ENCODE results near the gene PLN. TPM values are rescaled to one million over a fixed set of nuclear protein-coding genes. Genes with fewer than 3 reads are reported as not detected.

Gene PLN
- polyA plus RNA-seq, 3 donors, result 0.28 TPM; not detected in 2

GRCh38 chr6:118577972-118578371, 29.9 kb downstream of the PLN start:
- intact Hi-C loops (cut with micrococcal nuclease), result loop anchor here in 1 of 2 donors (10.0 kb wide), 1 partner anchor 603 kb away; no protein-coding TSS in a partner anchor
- H2AFZ ChIP-seq (ENCODE audit: insufficient read depth, low read depth, low read length, poor library complexity, severe bottlenecking), result no peak overlapping the region
- H3K27ac ChIP-seq (ENCODE audit: low read depth in 1 of 2, low read length in 2 of 2), result peak overlapping the region in 1 of 2 donors; percentile 15
- no peak overlapping the region for H3K4me3 ChIP-seq (replicated peaks in 1 of 3; ENCODE audit: low read depth in 2 of 3, low read length in 3 of 3)
- no peak for DNase-seq
- H3K9ac ChIP-seq (ENCODE audit: insufficient read depth, low read length, poor library complexity, severe bottlenecking), result no peak overlapping the region
- peaks cover 50 to 69% of the 10 kb centered on the region in 2 donors for H3K9me3 ChIP-seq (replicated peaks in 1 of 2; ENCODE audit: control insufficient read depth in 1 of 2, insufficient read depth in 1 of 2, low read length in 2 of 2)
- TF ChIP-seq CTCF (IDR thresholded peaks at IDR 0.05), result no peak
- no peak overlapping the region for H3K4me2 ChIP-seq (replicated peaks; ENCODE audit: extremely low read depth, low read length, poor library complexity, severe bottlenecking)
- peaks cover 40% of the 10 kb centered on the region for H3K79me2 ChIP-seq (ENCODE audit: insufficient read depth, low read length)
- H3K4me3 Mint-ChIP-seq, result no peak overlapping the region
- peaks cover 34% of the 10 kb centered on the region for H3K4me1 Mint-ChIP-seq
- H3K36me3 Mint-ChIP-seq, result peaks cover 43 to 54% of the 10 kb centered on the region in 2 donors
- peaks cover 27 to 32% of the 10 kb centered on the region in 2 donors for H3K4me1 ChIP-seq (ENCODE audit: control insufficient read depth in 1 of 2, insufficient read depth in 2 of 2, low read length in 2 of 2)
- H3K36me3 ChIP-seq (replicated peaks in 1 of 2; ENCODE audit: control insufficient read depth in 1 of 2, insufficient read depth in 2 of 2, low read length in 2 of 2), result peaks cover 4 to 39% of the 10 kb centered on the region in 2 donors
- peak overlapping the region in 6 of 7 donors; percentile 7 to 91 (median 47) for H3K27ac Mint-ChIP-seq
- H3K27me3 ChIP-seq (ENCODE audit: control insufficient read depth in 2 of 2, insufficient read depth in 2 of 2, low read length in 2 of 2), result no peaks in the 10 kb centered on the region
- 8% methylated on average over 2 of the region's 4 CpGs for WGBS (ENCODE audit: insufficient coverage)
- peaks cover 0 to 2% (median 0%) of the 10 kb centered on the region in 3 donors for H3K27me3 Mint-ChIP-seq (ENCODE audit: low read depth in 3 of 3)
- H4K20me1 ChIP-seq (ENCODE audit: insufficient read depth, low read length), result peaks cover 64% of the 10 kb centered on the region
- peaks cover 38 to 68% (median 58%) of the 10 kb centered on the region in 7 donors for H3K9me3 Mint-ChIP-seq

DNA sequence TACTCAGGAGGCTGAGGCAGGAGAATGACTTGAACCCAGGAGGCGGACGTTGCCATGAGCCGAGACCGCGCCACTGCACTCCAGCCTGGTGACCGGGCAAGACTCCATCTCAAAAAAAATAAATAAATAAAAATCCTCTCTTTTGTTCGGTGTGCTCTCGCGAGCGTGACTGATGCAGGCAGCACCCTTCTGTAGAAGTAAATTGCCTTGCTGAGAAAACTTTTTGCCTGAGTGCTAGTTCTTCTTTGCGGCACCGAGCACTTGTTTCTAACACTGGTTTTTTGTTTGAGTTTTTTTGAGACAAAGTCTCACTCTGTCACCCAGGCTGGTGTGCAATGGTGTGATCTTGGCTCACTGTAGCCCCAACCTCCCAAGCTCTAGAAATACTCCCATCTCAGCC, 30.5 kb downstream of the PLN start:
- WGBS (ENCODE audit: insufficient coverage), result 100% methylated on average over 3 of the region's 12 CpGs
- Mint-ChIP-seq H3K4me3 (no peak overlapping the region), H3K36me3 (peaks cover 43 to 54% of the 10 kb centered on the region in 2 donors), H3K4me1 (peaks cover 34% of the 10 kb centered on the region), H3K9me3 (peaks cover 38 to 67% (median 57%) of the 10 kb centered on the region in 7 donors), H3K27ac (no peak overlapping the region), H3K27me3 (ENCODE audit: low read depth in 3 of 3) (peaks cover 0 to 2% (median 0%) of the 10 kb centered on the region in 3 donors)
- no peaks in the 10 kb centered on the region for H3K27me3 ChIP-seq (ENCODE audit: control insufficient read depth in 2 of 2, insufficient read depth in 2 of 2, low read length in 2 of 2)
- H4K20me1 ChIP-seq (ENCODE audit: insufficient read depth, low read length), result peaks cover 66% of the 10 kb centered on the region
- DNase-seq, result no peak
- no peak overlapping the region for H3K27ac ChIP-seq (ENCODE audit: low read depth in 1 of 2, low read length in 2 of 2)
- H3K36me3 ChIP-seq (replicated peaks in 1 of 2; ENCODE audit: control insufficient read depth in 1 of 2, insufficient read depth in 2 of 2, low read length in 2 of 2), result peaks cover 4 to 39% of the 10 kb centered on the region in 2 donors
- TF ChIP-seq CTCF (IDR thresholded peaks at IDR 0.05), result no peak
- intact Hi-C loops (cut with micrococcal nuclease), result loop anchor here in 1 of 2 donors (10.0 kb wide), 1 partner anchor 604 kb away; no protein-coding TSS in a partner anchor
- peaks cover 50 to 65% of the 10 kb centered on the region in 2 donors for H3K9me3 ChIP-seq (replicated peaks in 1 of 2; ENCODE audit: control insufficient read depth in 1 of 2, insufficient read depth in 1 of 2, low read length in 2 of 2)
- peaks cover 46% of the 10 kb centered on the region for H3K79me2 ChIP-seq (ENCODE audit: insufficient read depth, low read length)
- H3K4me2 ChIP-seq (replicated peaks; ENCODE audit: extremely low read depth, low read length, poor library complexity, severe bottlenecking), result no peak overlapping the region
- peaks cover 28 to 33% of the 10 kb centered on the region in 2 donors for H3K4me1 ChIP-seq (ENCODE audit: control insufficient read depth in 1 of 2, insufficient read depth in 2 of 2, low read length in 2 of 2)
- no peak overlapping the region for H2AFZ ChIP-seq (ENCODE audit: insufficient read depth, low read depth, low read length, poor library complexity, severe bottlenecking)
- no peak overlapping the region for H3K9ac ChIP-seq (ENCODE audit: insufficient read depth, low read length, poor library complexity, severe bottlenecking)
- H3K4me3 ChIP-seq (replicated peaks in 1 of 3; ENCODE audit: low read depth in 2 of 3, low read length in 3 of 3), result no peak overlapping the region

Data from CD14-positive monocyte (primary cell).